ENCODE data around the gene KRI1.

Gene KRI1

GRCh38 chr19:10523135-10523636, 42.6 kb downstream of the KRI1 start:
- no peak for DNase-seq (ENCODE audit: low read depth)
- no peak overlapping the region for H3K4me3 ChIP-seq (ENCODE audit: low read length)
- no peak for TF ChIP-seq CTCF (conservative IDR thresholded peaks at IDR 0.05; ENCODE audit: low read length)

GRCh38 chr19:10521461-10522171, 44.2 kb downstream of the KRI1 start:
- no peak for DNase-seq (ENCODE audit: low read depth)
- no peak overlapping the region for H3K4me3 ChIP-seq (ENCODE audit: low read length)
- TF ChIP-seq CTCF (conservative IDR thresholded peaks at IDR 0.05; ENCODE audit: low read length) = no peak

GRCh38 chr19:10520652-10521318, 45.0 kb downstream of the KRI1 start:
- no peak overlapping the region for H3K4me3 ChIP-seq (ENCODE audit: low read length)
- no peak for DNase-seq (ENCODE audit: low read depth)
- no peak for TF ChIP-seq CTCF (conservative IDR thresholded peaks at IDR 0.05; ENCODE audit: low read length)

GRCh38 chr19:10519421-10519820, 46.4 kb downstream of the KRI1 start:
- no peak overlapping the region for H3K4me3 ChIP-seq (ENCODE audit: low read length)
- no peak for TF ChIP-seq CTCF (conservative IDR thresholded peaks at IDR 0.05; ENCODE audit: low read length)
- DNase-seq (ENCODE audit: low read depth) = no peak

GRCh38 chr19:10518444-10519361, 47.1 kb downstream of the KRI1 start:
- no peak for TF ChIP-seq CTCF (conservative IDR thresholded peaks at IDR 0.05; ENCODE audit: low read length)
- no peak for DNase-seq (ENCODE audit: low read depth)
- H3K4me3 ChIP-seq (ENCODE audit: low read length) = no peak overlapping the region

GRCh38 chr19:10517760-10518443, 47.9 kb downstream of the KRI1 start:
- H3K4me3 ChIP-seq (ENCODE audit: low read length) = peak overlapping the region; percentile 44
- TF ChIP-seq CTCF (conservative IDR thresholded peaks at IDR 0.05; ENCODE audit: low read length) = no peak
- peak; percentile 25 for DNase-seq (ENCODE audit: low read depth)

All from AG10803 (cell line).